Esophagus mucosa (tissue), 1 donor: ENCODE data around the gene CFH. TPM values are rescaled to one million over a fixed set of nuclear protein-coding genes. Genes with fewer than 3 reads are reported as not detected.
"Not testable (repeated sequence)": the region's sequence is repeated elsewhere in the genome, so short reads cannot be mapped to it uniquely, and the experiment has no call there.

ENCODE experiments used
- ATAC-seq: fragments of 200-7000 bp; cut with Tn5 transposase; one replicate; pipeline ENCODE4 v1.9.1; 2020
- total RNA-seq: library from RNA; stranded (reverse); gene quantifications from one replicate; pipeline ENCODE4 v1.2.4, GENCODE V29; 2023
- donor health status: DM: yes; HTN: yes; CAD: no.

Gene CFH
- total RNA-seq, 1 donor from 2014 or later: 33.9 TPM

- ATAC-seq: no peak
Observed at GRCh38 chr1:196773713-196774112, 121.9 kb downstream of the CFH start.

GRCh38 chr1:196774175-196774574, 122.3 kb downstream of the CFH start:
- no peak for ATAC-seq

GRCh38 chr1:196774603-196775002, 122.8 kb downstream of the CFH start, which contains the start of gene CFHR3:
TSS of gene CFHR3 (plus strand) at chr1:196774840. CDS start at chr1:196774887, 47 bp downstream.
- ATAC-seq: no peak

GRCh38 chr1:196777603-196778002, 125.8 kb downstream of the CFH start:
- ATAC-seq: no peak

- ATAC-seq: no peak
Observed at GRCh38 chr1:196779093-196779492, 127.2 kb downstream of the CFH start.

GRCh38 chr1:196791252-196791651, 139.4 kb downstream of the CFH start:
- not testable (repeated sequence) for ATAC-seq

- ATAC-seq: not testable (repeated sequence)
Observed at GRCh38 chr1:196794103-196794502, 142.3 kb downstream of the CFH start.

Other genes with a start within 250 kb of the CFH start
- 0.20 TPM for gene KCNT2, start 43.6 kb upstream of the CFH start, total RNA-seq
- gene CFHR3, start 122.8 kb downstream of the CFH start, total RNA-seq: 0.36 TPM
- 0.60 TPM for gene CFHR1, start 167.7 kb downstream of the CFH start, total RNA-seq
- not detected for gene CFHR4, start 236.0 kb downstream of the CFH start, total RNA-seq